Endothelial cell of umbilical vein (primary cell): ENCODE data around the gene ACP3. TPM values are rescaled to one million over a fixed set of nuclear protein-coding genes. Genes with fewer than 3 reads are reported as not detected.

Experiments used
- BruUV-seq: library from RNA; stranded (reverse); fragments of 400-500 nt; replicated peaks from 2 replicates; lab custom pipeline; 2021; lab: Mats Ljungman, UMichigan
- CTCF ChIA-PET: fragments of 300-600, 350-600 bp; sonication (Branson Sonifier 250); formaldehyde crosslinking; loops from one replicate; lab custom pipeline; 2021; ENCODE audit warnings: antibody characterized with exemption, inconsistent platforms; lab: Charles Lee
- POLR2A ChIA-PET: fragments of 300-600, 350-600 bp; sonication (Branson Sonifier 250); formaldehyde crosslinking; loops from one replicate; lab custom pipeline; 2021; ENCODE audit warnings: antibody characterized with exemption, inconsistent platforms; lab: Charles Lee
- DNase-seq: peaks from one replicate; pipeline ENCODE4 v3.0.0-alpha.2; 2011; ENCODE audit warnings: low read depth, low spot score
- FAIRE-seq: peaks from 2 replicates; lab custom pipeline; 2011; peaks lifted over from hg19 to GRCh38; lab: Jason Lieb, UNC
- H2AFZ ChIP-seq: 2 replicates; pipeline ENCODE4 v1.6.0; 2012; ENCODE audit warnings: low read depth, low read length, control low read depth, inconsistent platforms
- H3K27ac ChIP-seq: 2 replicates; pipeline ENCODE4 v1.5.1; 2011; ENCODE audit warnings: low read depth, mild to moderate bottlenecking, control low read depth, low read length, moderate library complexity; ENCODE audit not compliant: insufficient read depth
- H3K27me3 ChIP-seq, 2 experiments: 2 replicates each; pipeline versions ENCODE4 v1.6.0 to v1.6.1; 2011; ENCODE audit warnings: low read length in 2 of 2, mixed read lengths in 1 of 2; ENCODE audit not compliant: control insufficient read depth in 2 of 2, insufficient read depth in 2 of 2
- H3K36me3 ChIP-seq, 2 experiments: 2 replicates in 1 of 2; 3 replicates in 1 of 2; pipeline ENCODE4 v1.5.1; 2011; ENCODE audit warnings: low read length in 2 of 2, mild to moderate bottlenecking in 1 of 2, moderate library complexity in 1 of 2; ENCODE audit not compliant: control insufficient read depth in 2 of 2, insufficient read depth in 2 of 2; ENCODE audit errors: extremely low read depth in 1 of 2
- H3K4me1 ChIP-seq: 3 replicates; pipeline ENCODE4 v1.5.1; 2011; ENCODE audit warnings: mild to moderate bottlenecking, low read length; ENCODE audit not compliant: control insufficient read depth, insufficient read depth; ENCODE audit errors: extremely low read depth
- H3K4me2 ChIP-seq: 2 replicates; pipeline ENCODE4 v1.6.1; 2011; ENCODE audit warnings: low read length, control low read depth, mixed read lengths; ENCODE audit not compliant: insufficient read depth
- H3K4me3 ChIP-seq, 3 experiments: fragments of 200-600 bp in 1 of 3; sonication (generic), shearing (Covaris generic) in 1 of 3; replicated peaks in 1 of 3; 2 replicates each; pipeline ENCODE4 v1.5.1; 2011 to 2016; ENCODE audit warnings: control low read depth in 3 of 3, low read length in 3 of 3, mild to moderate bottlenecking in 2 of 3, inconsistent platforms in 1 of 3, low read depth in 1 of 3, moderate library complexity in 1 of 3; ENCODE audit not compliant: insufficient read depth in 1 of 3
- H3K79me2 ChIP-seq: 2 replicates; pipeline ENCODE4 v1.6.0; 2012; ENCODE audit warnings: low read length, inconsistent platforms; ENCODE audit not compliant: control insufficient read depth, insufficient read depth
- H3K9ac ChIP-seq: replicated peaks from 2 replicates; pipeline ENCODE3; 2011; ENCODE audit warnings: low read length, control low read depth; ENCODE audit not compliant: insufficient read depth; ENCODE audit errors: extremely low read depth
- H3K9me1 ChIP-seq: replicated peaks from 3 replicates; pipeline ENCODE4 v1.6.0; 2011; ENCODE audit warnings: mild to moderate bottlenecking, low read length; ENCODE audit not compliant: control insufficient read depth, insufficient read depth; ENCODE audit errors: extremely low read depth
- H3K9me3 ChIP-seq: replicated peaks from 2 replicates; pipeline ENCODE4 v1.5.1; 2012; ENCODE audit warnings: low read length, inconsistent platforms; ENCODE audit not compliant: control insufficient read depth, insufficient read depth
- H4K20me1 ChIP-seq: replicated peaks from 2 replicates; pipeline ENCODE3; 2011; ENCODE audit warnings: mild to moderate bottlenecking, low read length; ENCODE audit not compliant: control insufficient read depth, insufficient read depth; ENCODE audit errors: extremely low read depth
- EZH2 ChIP-seq: IDR thresholded peaks from 2 replicates; pipeline ENCODE4 v1.6.1; 2012; ENCODE audit warnings: borderline replicate concordance, low read depth, mild to moderate bottlenecking, moderate library complexity, low read length, inconsistent platforms; ENCODE audit not compliant: severe bottlenecking
- FOS ChIP-seq: IDR thresholded peaks from 2 replicates; pipeline ENCODE4 v1.6.1; 2011; ENCODE audit warnings: mild to moderate bottlenecking, low read length, moderate library complexity, borderline replicate concordance; ENCODE audit not compliant: insufficient read depth
- GATA2 ChIP-seq: IDR thresholded peaks from 2 replicates; pipeline ENCODE4 v1.7.0; 2011; ENCODE audit warnings: low read depth, mild to moderate bottlenecking, moderate library complexity, mixed read lengths, low read length; ENCODE audit not compliant: insufficient read length, insufficient read depth
- JUN ChIP-seq: IDR thresholded peaks from 2 replicates; pipeline ENCODE4 v1.6.1; 2011; ENCODE audit warnings: borderline replicate concordance, low read depth; ENCODE audit not compliant: insufficient read length, insufficient read depth
- MYC ChIP-seq: IDR thresholded peaks from one replicate; pipeline ENCODE4 v1.6.1; 2011; ENCODE audit warnings: mild to moderate bottlenecking, low read depth, low read length
- POLR2A ChIP-seq: IDR thresholded peaks from 2 replicates; pipeline ENCODE4 v1.6.1; 2012; ENCODE audit warnings: low read depth, mild to moderate bottlenecking, control low read depth, low read length
- POLR2AphosphoS5 ChIP-seq: IDR thresholded peaks from 2 replicates; pipeline ENCODE4 v1.6.1; 2012; ENCODE audit warnings: low read depth, mild to moderate bottlenecking, control low read depth, low read length, moderate library complexity; ENCODE audit not compliant: insufficient read depth
- dilution Hi-C: fragments of 300-500 bp; cut with MboI; formaldehyde crosslinking; loops from one replicate; pipeline ENCODE4 v1.15.0; 2019; ENCODE audit warnings: low sequenced_read_pairs; ENCODE audit not compliant: extremely low pct_ligation_motif_present
- intact Hi-C: fragments of 100-400 bp; cut with micrococcal nuclease; formaldehyde crosslinking; loops from one replicate; pipeline ENCODE4 v1.10.0; 2022
- polyA plus RNA-seq, 4 experiments: library from polyadenylated mRNA; depleted of rRNA in 3 of 4; stranded (reverse) in 3 of 4; unstranded in 1 of 4; fragments of >200 nt; gene quantifications; 2 replicates each; pipeline versions ENCODE4 v1.2.1 to v1.2.3, GENCODE V29; 2011 to 2012; ENCODE audit warnings: missing spikeins in 1 of 4
- total RNA-seq: library from RNA; stranded (reverse); gene quantifications from 2 replicates; pipeline ENCODE4 v1.2.3, GENCODE V29; 2021
- TF ChIP-seq, protein P1 (sequence below): IDR thresholded peaks from 2 replicates; pipeline ENCODE4 v1.6.1; 2011; ENCODE audit not compliant: insufficient read depth, insufficient read length
- TF ChIP-seq, protein P2 (sequence below), 2 donors: IDR thresholded peaks; 1 replicate in 1 of 2; 2 replicates in 1 of 2; pipeline ENCODE4 v1.5.1; 2011; ENCODE audit warnings: low read length in 2 of 2, mild to moderate bottlenecking in 2 of 2, moderate library complexity in 2 of 2, control low read depth in 1 of 2, inconsistent platforms in 1 of 2, low read depth in 1 of 2; ENCODE audit not compliant: insufficient read depth in 1 of 2; ENCODE audit errors: extremely low read depth in 1 of 2

The ACP3 gene
- total and polyA plus RNA-seq, 2 donors (not counting 3 experiments of a cell fraction or from before 2014, with no cell fraction given), result not detected

DNA sequence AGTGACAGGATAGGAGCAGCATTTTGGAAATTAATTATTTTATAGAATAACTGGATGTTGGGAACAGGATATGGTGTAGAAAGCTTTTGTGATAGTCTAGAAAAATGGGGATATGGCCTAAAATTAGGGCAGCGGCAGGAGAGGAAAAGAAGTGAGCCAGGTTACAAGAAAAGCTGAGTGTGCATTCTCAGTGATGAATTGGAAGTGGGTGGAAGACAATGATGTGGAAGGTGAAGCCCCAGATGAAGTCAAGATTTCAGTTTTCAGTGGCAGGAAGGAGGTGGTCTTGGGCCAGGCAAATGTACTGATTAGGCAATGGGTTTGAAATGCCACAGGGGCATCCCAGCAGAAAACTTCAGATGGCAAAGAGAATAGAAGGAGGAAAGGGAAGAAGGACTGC, 33.6 kb downstream of the ACP3 start:
- Histone ChIP-seq H3K27me3 (no peaks in the 10 kb centered on the region), H3K4me1 (no peaks in the 10 kb centered on the region), H4K20me1 (no peaks in the 10 kb centered on the region), H2AFZ (no peak overlapping the region), H3K27ac (no peak overlapping the region), H3K9me1 (no peaks in the 10 kb centered on the region), H3K36me3 (no peaks in the 10 kb centered on the region), H3K79me2 (no peaks in the 10 kb centered on the region), H3K9ac (no peak overlapping the region), H3K9me3 (no peaks in the 10 kb centered on the region), H3K4me3 (no peak overlapping the region), H3K4me2 (no peak overlapping the region)
- intact Hi-C loops (loop anchor here (10.0 kb wide), 2 partner anchors 114 to 144 kb away; no protein-coding TSS in a partner anchor), dilution Hi-C loops (no loop called here)
- ChIA-PET POLR2A (no interaction called here), CTCF (interaction anchor here (1.2 to 9.4 kb wide), 4 partner anchors 31 to 183 kb away, joined by 3 to 150 read pairs (median 4); partner anchors contain the start of gene ACP3)
- TF ChIP-seq POLR2AphosphoS5, result no peak
- TF ChIP-seq EZH2, result no peak
- TF ChIP-seq POLR2A, result no peak
- TF ChIP-seq FOS, result no peak
- TF ChIP-seq, protein P1, sequence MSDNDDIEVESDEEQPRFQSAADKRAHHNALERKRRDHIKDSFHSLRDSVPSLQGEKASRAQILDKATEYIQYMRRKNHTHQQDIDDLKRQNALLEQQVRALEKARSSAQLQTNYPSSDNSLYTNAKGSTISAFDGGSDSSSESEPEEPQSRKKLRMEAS, result no peak
- TF ChIP-seq, protein P2, sequence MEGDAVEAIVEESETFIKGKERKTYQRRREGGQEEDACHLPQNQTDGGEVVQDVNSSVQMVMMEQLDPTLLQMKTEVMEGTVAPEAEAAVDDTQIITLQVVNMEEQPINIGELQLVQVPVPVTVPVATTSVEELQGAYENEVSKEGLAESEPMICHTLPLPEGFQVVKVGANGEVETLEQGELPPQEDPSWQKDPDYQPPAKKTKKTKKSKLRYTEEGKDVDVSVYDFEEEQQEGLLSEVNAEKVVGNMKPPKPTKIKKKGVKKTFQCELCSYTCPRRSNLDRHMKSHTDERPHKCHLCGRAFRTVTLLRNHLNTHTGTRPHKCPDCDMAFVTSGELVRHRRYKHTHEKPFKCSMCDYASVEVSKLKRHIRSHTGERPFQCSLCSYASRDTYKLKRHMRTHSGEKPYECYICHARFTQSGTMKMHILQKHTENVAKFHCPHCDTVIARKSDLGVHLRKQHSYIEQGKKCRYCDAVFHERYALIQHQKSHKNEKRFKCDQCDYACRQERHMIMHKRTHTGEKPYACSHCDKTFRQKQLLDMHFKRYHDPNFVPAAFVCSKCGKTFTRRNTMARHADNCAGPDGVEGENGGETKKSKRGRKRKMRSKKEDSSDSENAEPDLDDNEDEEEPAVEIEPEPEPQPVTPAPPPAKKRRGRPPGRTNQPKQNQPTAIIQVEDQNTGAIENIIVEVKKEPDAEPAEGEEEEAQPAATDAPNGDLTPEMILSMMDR (IDR thresholded peaks at IDR 0.05; ENCODE audit: extremely low read depth in 1 of 2, insufficient read depth in 1 of 2, low read depth in 1 of 2, low read length in 2 of 2), result no peak
- TF ChIP-seq MYC, result no peak
- no peak for TF ChIP-seq GATA2
- no peak for TF ChIP-seq JUN
- FAIRE-seq (no peak), DNase-seq (no peak)
- BruUV-seq, result no TSS peak
